ENCODE results near the gene TRPM2. TPM values are rescaled to one million over a fixed set of nuclear protein-coding genes. Genes with fewer than 3 reads are reported as not detected.

Gene TRPM2
- total RNA-seq, 1 experiment from 2014 or later = 5.7 TPM

- DNase-seq (ENCODE audit: extremely low read depth, low read depth) = no peak
Observed at GRCh38 chr21:44438531-44439210, 85.2 kb downstream of the TRPM2 start.

GRCh38 chr21:44439211-44439600, 85.8 kb downstream of the TRPM2 start:
- DNase-seq (ENCODE audit: extremely low read depth, low read depth) = no peak

GRCh38 chr21:44440241-44441040, 87.0 kb downstream of the TRPM2 start:
- DNase-seq (ENCODE audit: extremely low read depth, low read depth) = no peak

GRCh38 chr21:44441041-44441400, 87.6 kb downstream of the TRPM2 start:
- DNase-seq (ENCODE audit: extremely low read depth, low read depth) = no peak

- DNase-seq (ENCODE audit: extremely low read depth, low read depth) = no peak
Observed at GRCh38 chr21:44441581-44442265, 88.3 kb downstream of the TRPM2 start.

GRCh38 chr21:44442266-44443125, 89.1 kb downstream of the TRPM2 start:
- DNase-seq (ENCODE audit: extremely low read depth, low read depth) = no peak

- no peak for DNase-seq (ENCODE audit: extremely low read depth, low read depth)
Observed at GRCh38 chr21:44443291-44443890, 90.0 kb downstream of the TRPM2 start.

- DNase-seq (ENCODE audit: extremely low read depth, low read depth) = no peak
Observed at GRCh38 chr21:44443891-44444285, 90.5 kb downstream of the TRPM2 start.

GRCh38 chr21:44444286-44444931, 91.0 kb downstream of the TRPM2 start:
- no peak for DNase-seq (ENCODE audit: extremely low read depth, low read depth)

DNA sequence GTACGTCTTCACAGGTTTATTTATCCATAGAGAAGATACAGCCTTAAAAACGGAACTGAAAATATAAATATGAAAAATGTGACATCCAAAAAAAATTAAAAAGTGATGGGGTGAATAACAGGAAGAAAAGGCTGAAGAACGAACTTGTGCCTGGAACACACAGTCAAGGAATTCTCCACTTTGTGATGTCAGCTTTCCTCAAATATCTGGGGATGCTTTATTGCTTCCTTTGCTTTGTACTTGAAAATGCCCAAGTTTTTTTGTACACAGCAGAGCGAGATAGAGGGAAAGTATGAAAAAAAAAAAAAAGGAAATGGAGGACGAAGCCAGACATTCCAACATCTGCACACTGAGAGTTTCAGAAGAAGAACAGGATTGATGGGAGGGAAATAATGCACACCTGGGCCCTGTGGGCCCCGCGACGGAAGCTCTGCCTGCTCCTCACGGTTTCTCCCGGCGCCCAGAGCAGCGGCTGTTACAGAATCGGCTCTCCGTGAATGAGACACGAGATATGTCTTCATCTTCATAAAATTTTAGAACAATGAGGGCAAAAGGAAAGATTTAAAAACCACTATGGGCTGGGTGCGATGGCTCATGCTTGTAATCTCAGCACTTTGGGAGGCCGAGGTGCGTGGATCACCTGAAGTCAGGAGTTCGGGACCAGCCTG, 91.9 kb downstream of the TRPM2 start:
- DNase-seq (ENCODE audit: extremely low read depth, low read depth) = no peak

- DNase-seq (ENCODE audit: extremely low read depth, low read depth) = no peak
Observed at GRCh38 chr21:44448651-44449131, 95.3 kb downstream of the TRPM2 start.

DNA sequence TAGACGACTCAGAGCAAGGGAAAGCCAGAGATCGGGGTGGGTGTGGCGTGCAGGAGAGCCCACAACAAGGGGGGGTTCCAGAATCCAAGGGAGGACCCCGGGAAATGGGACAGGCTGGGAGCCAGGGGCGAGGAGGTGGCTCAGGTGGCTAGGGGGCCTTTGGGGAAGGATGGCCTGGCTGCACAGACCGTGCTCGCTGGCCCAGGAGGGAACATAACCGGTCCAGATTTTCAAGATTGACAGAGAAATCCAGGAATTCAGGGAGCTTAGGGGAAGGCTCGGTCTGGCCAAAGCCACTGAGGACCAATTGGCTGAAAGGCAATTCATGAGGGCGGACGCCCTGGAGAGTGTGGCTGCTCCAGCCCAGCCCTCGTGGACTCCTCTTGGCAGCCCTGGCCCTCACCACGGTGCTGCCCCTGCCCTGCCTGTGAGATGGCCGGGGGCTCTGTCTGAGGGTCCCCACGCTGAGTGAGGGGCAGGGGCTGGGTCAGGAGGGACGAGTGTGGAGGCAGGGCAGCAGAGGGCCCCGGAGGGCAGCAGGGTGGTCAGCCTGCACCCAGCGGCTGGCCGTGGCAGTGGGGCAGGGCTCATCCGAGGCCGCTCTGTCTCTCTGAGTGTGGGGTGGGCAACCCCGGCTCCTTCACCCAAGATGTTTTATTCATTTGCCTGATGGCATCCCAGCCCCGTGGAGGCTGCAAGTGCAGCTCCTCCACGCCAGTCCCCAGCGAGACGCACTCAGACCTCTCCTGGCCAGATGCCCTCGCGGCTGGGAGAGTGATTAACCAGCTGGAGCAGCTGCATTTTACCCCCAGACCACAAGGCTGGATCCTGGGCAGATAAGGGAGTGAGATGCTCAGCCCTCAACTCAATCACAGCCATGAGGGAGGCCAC, 96.3 kb downstream of the TRPM2 start:
- DNase-seq (ENCODE audit: extremely low read depth, low read depth) = no peak

DNA sequence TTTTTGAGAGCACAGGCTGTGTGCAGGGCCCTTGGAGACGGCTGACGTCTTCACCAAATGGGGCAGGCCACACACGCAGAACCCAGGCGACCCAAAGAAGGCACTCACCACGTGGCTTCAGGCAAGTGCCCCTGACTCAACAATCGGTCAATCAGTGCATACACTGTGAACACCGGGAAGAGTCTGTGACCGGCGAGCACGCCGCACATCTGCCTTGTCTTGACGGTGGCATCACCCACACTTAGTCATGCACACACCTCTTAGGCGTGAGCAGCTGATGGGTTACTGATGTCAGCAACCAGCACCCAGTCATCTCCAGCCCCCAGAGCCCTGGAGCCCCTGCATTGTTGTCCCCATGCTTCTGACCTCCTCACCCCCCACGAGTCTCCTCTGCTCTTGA, 97.0 kb downstream of the TRPM2 start:
- no peak for DNase-seq (ENCODE audit: extremely low read depth, low read depth)

DNA sequence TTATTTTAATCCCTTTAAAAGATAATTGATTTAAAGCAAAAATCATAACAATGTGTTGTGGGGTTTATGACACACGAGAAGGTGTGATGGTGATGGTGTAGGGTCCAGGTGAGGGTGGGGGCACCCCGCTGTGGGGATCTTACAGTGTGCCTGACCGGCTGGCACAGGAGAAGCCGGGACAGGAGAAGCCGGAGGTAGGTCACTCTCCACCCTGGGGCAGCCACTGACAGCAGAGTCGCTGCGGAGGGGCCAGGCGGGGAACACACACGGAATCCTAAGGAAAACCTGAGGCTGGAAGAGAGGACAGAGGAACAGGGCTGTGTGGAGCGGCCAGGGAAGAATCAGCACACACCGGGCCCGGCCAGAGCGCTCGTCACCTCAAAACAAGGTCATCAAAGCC, 97.6 kb downstream of the TRPM2 start:
- no peak for DNase-seq (ENCODE audit: extremely low read depth, low read depth)

DNA sequence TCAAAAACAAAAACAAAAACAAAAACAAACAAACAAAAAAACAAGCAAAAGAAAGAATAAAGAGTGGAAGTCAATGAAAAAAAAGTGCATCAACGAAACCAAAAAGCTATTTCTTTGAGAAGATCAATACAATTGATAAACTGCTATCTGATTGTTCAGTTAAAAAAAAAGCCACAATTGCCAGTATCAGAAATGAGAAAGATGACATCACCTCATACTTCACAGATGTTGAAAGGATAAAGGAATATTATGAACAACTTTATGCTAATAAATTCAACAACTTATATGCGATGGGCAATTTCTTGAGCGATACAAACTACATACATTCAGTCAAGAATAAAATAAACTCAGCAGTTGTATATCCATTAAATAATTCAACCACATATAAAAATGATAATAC, 99.7 kb downstream of the TRPM2 start:
- DNase-seq (ENCODE audit: extremely low read depth, low read depth) = no peak

GRCh38 chr21:44454058-44454457, 100.6 kb downstream of the TRPM2 start:
- DNase-seq (ENCODE audit: extremely low read depth, low read depth) = no peak

GRCh38 chr21:44454747-44455523, 101.5 kb downstream of the TRPM2 start, which contains the start of gene LRRC3:
Gene LRRC3 (plus strand): TSS chr21:44455510. CDS start chr21:44456645, 1,135 bp downstream.
- peak; percentile 76 for DNase-seq (ENCODE audit: extremely low read depth, low read depth)

All from NCI-H460 (cell line).